Measurements from ENCODE around the gene ZNF423. TPM values are rescaled to one million over a fixed set of nuclear protein-coding genes. Genes with fewer than 3 reads are reported as not detected.

Gene ZNF423
- total and polyA plus RNA-seq, 9 of the 15 experiments (the other 6 are each of a cell fraction or from before 2014, with no cell fraction given), result not detected

DNA sequence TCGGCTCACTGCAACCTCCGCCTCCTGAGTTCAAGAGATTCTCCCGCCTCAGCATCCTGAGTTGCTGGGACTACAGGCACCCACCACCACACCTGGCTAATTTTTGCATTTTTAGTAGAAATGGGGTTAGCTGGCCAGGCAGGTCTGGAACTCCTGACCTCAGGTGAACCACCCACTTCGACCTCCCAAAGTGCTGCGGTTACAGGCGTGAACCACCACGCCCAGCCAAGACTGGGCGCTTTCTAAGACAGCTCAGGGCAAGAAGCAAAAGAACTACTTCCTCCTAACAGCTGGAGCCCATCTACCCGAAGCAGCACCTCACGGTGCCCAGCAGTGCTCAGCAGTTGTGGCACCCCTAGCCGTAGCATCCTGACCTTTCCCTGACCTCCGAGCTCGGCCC is 109.4 kb downstream of the ZNF423 start:
- no peak overlapping the region for H3K4me2 ChIP-seq (ENCODE audit: insufficient read depth, low read length)
- no peaks in the 10 kb centered on the region for H3K9me3 ChIP-seq (replicated peaks; ENCODE audit: control insufficient read depth, insufficient read depth, low read depth, low read length)
- H4K20me1 ChIP-seq (replicated peaks; ENCODE audit: control insufficient read depth, insufficient read depth, low read length), result 0 out of 2 replicates have a peak, but pooled peaks cover 3% of the 10 kb centered on the region
- H3K9me1 ChIP-seq (ENCODE audit: control insufficient read depth, insufficient read depth, low read length), result no peaks in the 10 kb centered on the region
- intact Hi-C loops (cut with micrococcal nuclease) (no loop called here), in situ Hi-C loops (cut with MboI) (no loop called here)
- H3K36me3 ChIP-seq (ENCODE audit: control insufficient read depth, insufficient read depth, low read length), result no peaks in the 10 kb centered on the region
- ChIA-PET CTCF (ENCODE audit: low intra/inter-chr PET ratio) (no interaction called here), POLR2A (interaction anchor here (1.1 kb wide), 1 partner anchor 12 kb away, joined by 3 read pairs; no protein-coding TSS in a partner anchor)
- no peak for ATAC-seq
- 0% methylated on average over 13 of the region's 13 CpGs for WGBS (ENCODE audit: insufficient coverage, low coverage, missing lambda C conversion rate)
- H3K79me2 ChIP-seq (ENCODE audit: control insufficient read depth, insufficient read depth, low read length), result no peaks in the 10 kb centered on the region
- H2AFZ ChIP-seq (ENCODE audit: low read depth, low read length), result no peak overlapping the region
- no peak overlapping the region for H3K27ac ChIP-seq (ENCODE audit: extremely low read depth, low read depth, low read length)
- no peaks in the 10 kb centered on the region; a peak in 1 of 5 replicates for H3K4me1 ChIP-seq (replicated peaks in 1 of 2; ENCODE audit: control insufficient read depth in 2 of 2, insufficient read depth in 2 of 2, low read length in 2 of 2)
- no peak overlapping the region for H3K9ac ChIP-seq (ENCODE audit: insufficient read depth in 1 of 2, low read depth in 2 of 2, low read length in 2 of 2)
- FAIRE-seq, result no peak
- H3K27me3 ChIP-seq (ENCODE audit: control insufficient read depth in 2 of 2, insufficient read depth in 2 of 2, low read length in 2 of 2), result peaks cover 21 to 78% of the 10 kb centered on the region in 2 experiments; a peak in 3 of 5 replicates
- H3K4me3 ChIP-seq, result no peak overlapping the region
- no TSS peak for BruUV-seq (replicated peaks)
- DNase-seq (ENCODE audit: extremely low read depth in 1 of 4, low spot score in 3 of 4), result no peak
- TF ChIP-seq CHD4 (IDR thresholded peaks at IDR 0.05; ENCODE audit: insufficient read depth, insufficient replicate concordance, low read depth, low read length, poor library complexity, severe bottlenecking), result no peak

DNA sequence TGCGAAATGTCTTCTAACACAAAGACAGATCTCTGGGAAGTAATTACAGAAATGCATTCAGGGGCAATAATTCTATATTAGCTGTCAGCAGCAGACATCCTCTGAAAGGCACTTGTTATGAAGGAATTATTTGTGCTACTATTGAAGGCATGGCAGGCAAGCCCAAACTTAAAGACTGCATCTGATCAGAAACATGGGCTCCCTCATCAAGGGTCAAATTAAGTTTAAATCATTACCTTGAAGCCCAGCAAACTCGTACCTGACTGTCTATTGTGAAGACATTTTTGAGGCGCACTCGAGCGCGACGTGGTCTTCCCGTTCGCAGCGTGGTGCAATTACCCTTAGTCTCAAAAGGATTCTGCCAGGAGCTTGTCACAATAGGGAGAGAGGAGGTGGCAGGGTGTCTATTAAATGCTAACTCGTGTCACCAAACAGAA is 110.6 kb downstream of the ZNF423 start:
- FAIRE-seq (no peak), DNase-seq (ENCODE audit: extremely low read depth in 1 of 4, low spot score in 3 of 4) (no peak), ATAC-seq (no peak)
- ChIA-PET POLR2A (no interaction called here), CTCF (ENCODE audit: low intra/inter-chr PET ratio) (no interaction called here)
- no peak overlapping the region for H3K4me2 ChIP-seq (ENCODE audit: insufficient read depth, low read length)
- no peaks in the 10 kb centered on the region for H3K9me3 ChIP-seq (replicated peaks; ENCODE audit: control insufficient read depth, insufficient read depth, low read depth, low read length)
- under 1% methylated on average over 11 of the region's 11 CpGs for WGBS (ENCODE audit: insufficient coverage, low coverage, missing lambda C conversion rate)
- H3K79me2 ChIP-seq (ENCODE audit: control insufficient read depth, insufficient read depth, low read length), result no peaks in the 10 kb centered on the region
- no peak overlapping the region for H2AFZ ChIP-seq (ENCODE audit: low read depth, low read length)
- no peaks in the 10 kb centered on the region for H3K36me3 ChIP-seq (ENCODE audit: control insufficient read depth, insufficient read depth, low read length)
- no TSS peak for BruUV-seq (replicated peaks)
- H3K4me3 ChIP-seq, result no peak overlapping the region
- in situ Hi-C loops (cut with MboI) (no loop called here), intact Hi-C loops (cut with micrococcal nuclease) (no loop called here)
- H3K9ac ChIP-seq (ENCODE audit: insufficient read depth in 1 of 2, low read depth in 2 of 2, low read length in 2 of 2), result no peak overlapping the region
- H3K27me3 ChIP-seq (ENCODE audit: control insufficient read depth in 2 of 2, insufficient read depth in 2 of 2, low read length in 2 of 2), result peaks cover 21 to 72% of the 10 kb centered on the region in 2 experiments; a peak in 3 of 5 replicates
- no peaks in the 10 kb centered on the region for H3K9me1 ChIP-seq (ENCODE audit: control insufficient read depth, insufficient read depth, low read length)
- H4K20me1 ChIP-seq (replicated peaks; ENCODE audit: control insufficient read depth, insufficient read depth, low read length), result 0 out of 2 replicates have a peak, but pooled peaks cover 3% of the 10 kb centered on the region
- no peaks in the 10 kb centered on the region; a peak in 1 of 5 replicates for H3K4me1 ChIP-seq (replicated peaks in 1 of 2; ENCODE audit: control insufficient read depth in 2 of 2, insufficient read depth in 2 of 2, low read length in 2 of 2)
- no peak overlapping the region for H3K27ac ChIP-seq (ENCODE audit: extremely low read depth, low read depth, low read length)
- TF ChIP-seq SIN3B (IDR thresholded peaks at IDR 0.05; ENCODE audit: low read depth), result no peak
- TF ChIP-seq E2F3 (CRISPR knock-in tag; IDR thresholded peaks at IDR 0.05), result no peak
- TF ChIP-seq THRAP3 (IDR thresholded peaks at IDR 0.05; ENCODE audit: borderline replicate concordance), result no peak
- TF ChIP-seq, protein P1, sequence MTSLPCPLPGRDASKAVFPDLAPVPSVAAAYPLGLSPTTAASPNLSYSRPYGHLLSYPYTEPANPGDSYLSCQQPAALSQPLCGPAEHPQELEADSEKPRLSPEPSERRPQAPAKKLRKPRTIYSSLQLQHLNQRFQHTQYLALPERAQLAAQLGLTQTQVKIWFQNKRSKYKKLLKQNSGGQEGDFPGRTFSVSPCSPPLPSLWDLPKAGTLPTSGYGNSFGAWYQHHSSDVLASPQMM (CRISPR knock-in tag; IDR thresholded peaks at IDR 0.05), result no peak
- TF ChIP-seq, protein P2, sequence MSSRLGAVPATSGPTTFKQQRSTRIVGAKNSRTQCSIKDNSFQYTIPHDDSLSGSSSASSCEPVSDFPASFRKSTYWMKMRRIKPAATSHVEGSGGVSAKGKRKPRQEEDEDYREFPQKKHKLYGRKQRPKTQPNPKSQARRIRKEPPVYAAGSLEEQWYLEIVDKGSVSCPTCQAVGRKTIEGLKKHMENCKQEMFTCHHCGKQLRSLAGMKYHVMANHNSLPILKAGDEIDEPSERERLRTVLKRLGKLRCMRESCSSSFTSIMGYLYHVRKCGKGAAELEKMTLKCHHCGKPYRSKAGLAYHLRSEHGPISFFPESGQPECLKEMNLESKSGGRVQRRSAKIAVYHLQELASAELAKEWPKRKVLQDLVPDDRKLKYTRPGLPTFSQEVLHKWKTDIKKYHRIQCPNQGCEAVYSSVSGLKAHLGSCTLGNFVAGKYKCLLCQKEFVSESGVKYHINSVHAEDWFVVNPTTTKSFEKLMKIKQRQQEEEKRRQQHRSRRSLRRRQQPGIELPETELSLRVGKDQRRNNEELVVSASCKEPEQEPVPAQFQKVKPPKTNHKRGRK (tag; IDR thresholded peaks at IDR 0.05), result no peak
- no peak for TF ChIP-seq ASH1L (IDR thresholded peaks at IDR 0.05; ENCODE audit: borderline replicate concordance, low read depth, partially characterized antibody)
- TF ChIP-seq, protein P3, sequence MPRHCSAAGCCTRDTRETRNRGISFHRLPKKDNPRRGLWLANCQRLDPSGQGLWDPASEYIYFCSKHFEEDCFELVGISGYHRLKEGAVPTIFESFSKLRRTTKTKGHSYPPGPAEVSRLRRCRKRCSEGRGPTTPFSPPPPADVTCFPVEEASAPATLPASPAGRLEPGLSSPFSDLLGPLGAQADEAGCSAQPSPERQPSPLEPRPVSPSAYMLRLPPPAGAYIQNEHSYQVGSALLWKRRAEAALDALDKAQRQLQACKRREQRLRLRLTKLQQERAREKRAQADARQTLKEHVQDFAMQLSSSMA (CRISPR knock-in tag; IDR thresholded peaks at IDR 0.05), result no peak
- no peak for TF ChIP-seq ZC3H4 (CRISPR knock-in tag; IDR thresholded peaks at IDR 0.05; ENCODE audit: borderline replicate concordance)
- TF ChIP-seq PRMT5 (CRISPR knock-in tag; IDR thresholded peaks at IDR 0.05), result no peak
- TF ChIP-seq, protein P4, sequence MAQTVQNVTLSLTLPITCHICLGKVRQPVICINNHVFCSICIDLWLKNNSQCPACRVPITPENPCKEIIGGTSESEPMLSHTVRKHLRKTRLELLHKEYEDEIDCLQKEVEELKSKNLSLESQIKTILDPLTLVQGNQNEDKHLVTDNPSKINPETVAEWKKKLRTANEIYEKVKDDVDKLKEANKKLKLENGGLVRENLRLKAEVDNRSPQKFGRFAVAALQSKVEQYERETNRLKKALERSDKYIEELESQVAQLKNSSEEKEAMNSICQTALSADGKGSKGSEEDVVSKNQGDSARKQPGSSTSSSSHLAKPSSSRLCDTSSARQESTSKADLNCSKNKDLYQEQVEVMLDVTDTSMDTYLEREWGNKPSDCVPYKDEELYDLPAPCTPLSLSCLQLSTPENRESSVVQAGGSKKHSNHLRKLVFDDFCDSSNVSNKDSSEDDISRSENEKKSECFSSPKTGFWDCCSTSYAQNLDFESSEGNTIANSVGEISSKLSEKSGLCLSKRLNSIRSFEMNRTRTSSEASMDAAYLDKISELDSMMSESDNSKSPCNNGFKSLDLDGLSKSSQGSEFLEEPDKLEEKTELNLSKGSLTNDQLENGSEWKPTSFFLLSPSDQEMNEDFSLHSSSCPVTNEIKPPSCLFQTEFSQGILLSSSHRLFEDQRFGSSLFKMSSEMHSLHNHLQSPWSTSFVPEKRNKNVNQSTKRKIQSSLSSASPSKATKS (CRISPR knock-in tag; IDR thresholded peaks at IDR 0.05), result no peak
